ENCODE results near the gene SCG3.

DNA sequence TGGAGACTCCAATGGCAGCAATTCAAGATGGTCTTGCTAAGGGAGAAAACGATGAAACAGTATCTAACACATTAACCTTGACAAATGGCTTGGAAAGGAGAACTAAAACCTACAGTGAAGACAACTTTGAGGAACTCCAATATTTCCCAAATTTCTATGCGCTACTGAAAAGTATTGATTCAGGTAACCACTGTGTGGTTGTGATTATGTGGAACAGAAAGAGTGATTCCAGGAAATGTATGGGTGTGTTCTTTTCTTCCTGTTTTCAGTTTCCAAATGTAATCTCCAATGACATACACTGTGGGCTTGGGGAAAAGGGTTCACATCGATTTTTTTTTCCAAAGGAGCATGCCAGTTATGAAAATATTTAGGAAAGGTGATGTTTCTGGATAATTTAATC lies 10.9 kb downstream of the SCG3 start:
- TF ChIP-seq TAF1 (IDR thresholded peaks at IDR 0.05; ENCODE audit: borderline replicate concordance, insufficient read depth, low read length) (no peak), POLR2AphosphoS5 (IDR thresholded peaks at IDR 0.05; ENCODE audit: low read depth, low read length) (no peak)
- TF ChIP-seq, protein P1, sequence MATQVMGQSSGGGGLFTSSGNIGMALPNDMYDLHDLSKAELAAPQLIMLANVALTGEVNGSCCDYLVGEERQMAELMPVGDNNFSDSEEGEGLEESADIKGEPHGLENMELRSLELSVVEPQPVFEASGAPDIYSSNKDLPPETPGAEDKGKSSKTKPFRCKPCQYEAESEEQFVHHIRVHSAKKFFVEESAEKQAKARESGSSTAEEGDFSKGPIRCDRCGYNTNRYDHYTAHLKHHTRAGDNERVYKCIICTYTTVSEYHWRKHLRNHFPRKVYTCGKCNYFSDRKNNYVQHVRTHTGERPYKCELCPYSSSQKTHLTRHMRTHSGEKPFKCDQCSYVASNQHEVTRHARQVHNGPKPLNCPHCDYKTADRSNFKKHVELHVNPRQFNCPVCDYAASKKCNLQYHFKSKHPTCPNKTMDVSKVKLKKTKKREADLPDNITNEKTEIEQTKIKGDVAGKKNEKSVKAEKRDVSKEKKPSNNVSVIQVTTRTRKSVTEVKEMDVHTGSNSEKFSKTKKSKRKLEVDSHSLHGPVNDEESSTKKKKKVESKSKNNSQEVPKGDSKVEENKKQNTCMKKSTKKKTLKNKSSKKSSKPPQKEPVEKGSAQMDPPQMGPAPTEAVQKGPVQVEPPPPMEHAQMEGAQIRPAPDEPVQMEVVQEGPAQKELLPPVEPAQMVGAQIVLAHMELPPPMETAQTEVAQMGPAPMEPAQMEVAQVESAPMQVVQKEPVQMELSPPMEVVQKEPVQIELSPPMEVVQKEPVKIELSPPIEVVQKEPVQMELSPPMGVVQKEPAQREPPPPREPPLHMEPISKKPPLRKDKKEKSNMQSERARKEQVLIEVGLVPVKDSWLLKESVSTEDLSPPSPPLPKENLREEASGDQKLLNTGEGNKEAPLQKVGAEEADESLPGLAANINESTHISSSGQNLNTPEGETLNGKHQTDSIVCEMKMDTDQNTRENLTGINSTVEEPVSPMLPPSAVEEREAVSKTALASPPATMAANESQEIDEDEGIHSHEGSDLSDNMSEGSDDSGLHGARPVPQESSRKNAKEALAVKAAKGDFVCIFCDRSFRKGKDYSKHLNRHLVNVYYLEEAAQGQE (IDR thresholded peaks at IDR 0.05; ENCODE audit: insufficient read depth in 1 of 2, low read depth in 2 of 2, low read length in 2 of 2), result no peak
